Measurements from ENCODE around the gene PRKG1.
A peak's percentile ranks its signal among the peaks of the same experiment; 100 is the strongest.

PRKG1 gene

GRCh38 chr10:51886438-51887068 lies 812.3 kb downstream of the PRKG1 start:
- DNase-seq (ENCODE audit: low read depth) = no peak

- DNase-seq (ENCODE audit: low read depth) = no peak
These were observed 814.0 kb downstream of the PRKG1 start for GRCh38 chr10:51888263-51888662.

GRCh38 chr10:51892313-51892712 lies 818.0 kb downstream of the PRKG1 start:
- no peak for DNase-seq (ENCODE audit: low read depth)

- no peak for DNase-seq (ENCODE audit: low read depth)
These were observed 818.8 kb downstream of the PRKG1 start for GRCh38 chr10:51892965-51893658.

GRCh38 chr10:51894771-51895578 lies 820.7 kb downstream of the PRKG1 start:
- DNase-seq (ENCODE audit: low read depth) = peak; percentile 88

GRCh38 chr10:51896849-51897248 lies 822.6 kb downstream of the PRKG1 start:
- DNase-seq (ENCODE audit: low read depth) = peak; percentile 87

GRCh38 chr10:51897560-51897959 lies 823.3 kb downstream of the PRKG1 start:
- no peak for DNase-seq (ENCODE audit: low read depth)

- no peak for DNase-seq (ENCODE audit: low read depth)
These were observed 825.9 kb downstream of the PRKG1 start for GRCh38 chr10:51900180-51900579.

- DNase-seq (ENCODE audit: low read depth) = no peak
These were observed 829.4 kb downstream of the PRKG1 start for GRCh38 chr10:51903675-51904074.

- DNase-seq (ENCODE audit: low read depth) = no peak
These were observed 830.7 kb downstream of the PRKG1 start for GRCh38 chr10:51905032-51905431.

GRCh38 chr10:51907361-51907760 lies 833.1 kb downstream of the PRKG1 start:
- DNase-seq (ENCODE audit: low read depth) = no peak

GRCh38 chr10:51910189-51910588 lies 835.9 kb downstream of the PRKG1 start:
- DNase-seq (ENCODE audit: low read depth) = no peak

- no peak for DNase-seq (ENCODE audit: low read depth)
These were observed 836.3 kb downstream of the PRKG1 start for GRCh38 chr10:51910596-51910995.

GRCh38 chr10:51911723-51912122 lies 837.4 kb downstream of the PRKG1 start:
- DNase-seq (ENCODE audit: low read depth) = no peak

GRCh38 chr10:51915031-51915542 lies 840.8 kb downstream of the PRKG1 start:
- no peak for DNase-seq (ENCODE audit: low read depth)

- DNase-seq (ENCODE audit: low read depth) = no peak
These were observed 844.2 kb downstream of the PRKG1 start for GRCh38 chr10:51918440-51918839.

GRCh38 chr10:51918884-51919325 lies 844.6 kb downstream of the PRKG1 start:
- no peak for DNase-seq (ENCODE audit: low read depth)

- DNase-seq (ENCODE audit: low read depth) = no peak
These were observed 846.4 kb downstream of the PRKG1 start for GRCh38 chr10:51920672-51921071.

- no peak for DNase-seq (ENCODE audit: low read depth)
These were observed 850.1 kb downstream of the PRKG1 start for GRCh38 chr10:51924359-51924758.

- DNase-seq (ENCODE audit: low read depth) = no peak
These were observed 852.0 kb downstream of the PRKG1 start for GRCh38 chr10:51926337-51926736.

GRCh38 chr10:51928162-51928561 lies 853.9 kb downstream of the PRKG1 start:
- no peak for DNase-seq (ENCODE audit: low read depth)

- no peak for DNase-seq (ENCODE audit: low read depth)
These were observed 858.2 kb downstream of the PRKG1 start for GRCh38 chr10:51932530-51932929.

GRCh38 chr10:51934373-51934772 lies 860.1 kb downstream of the PRKG1 start:
- no peak for DNase-seq (ENCODE audit: low read depth)
